ENCODE data around the gene SLC4A8. TPM values are rescaled to one million over a fixed set of nuclear protein-coding genes. Genes with fewer than 3 reads are reported as not detected.

SLC4A8 gene
- total RNA-seq, 1 experiment from 2014 or later = 26.3 TPM

DNA sequence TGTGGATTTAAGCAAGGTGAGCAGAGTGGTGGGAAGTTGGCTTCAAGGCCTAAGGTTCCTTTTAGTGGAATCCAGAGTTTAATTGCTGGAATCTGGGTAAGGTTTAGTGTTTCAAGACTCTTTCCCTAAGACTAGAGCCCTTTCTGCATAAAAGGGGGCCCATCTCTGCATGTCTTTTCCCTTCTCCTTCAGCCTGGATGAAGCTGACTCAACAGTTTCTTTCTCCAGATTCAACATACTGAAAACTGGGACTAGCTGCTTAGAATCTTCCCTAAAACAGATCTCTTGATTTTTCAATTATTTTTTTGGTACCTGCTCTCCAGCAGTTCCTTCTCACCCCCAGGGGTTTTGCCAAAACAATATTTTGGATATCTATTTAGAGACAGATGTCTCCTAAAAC lies 34.0 kb downstream of the SLC4A8 start:
- no peak overlapping the region for H2BK20ac ChIP-seq (ENCODE audit: low read depth, low read length, poor library complexity, severe bottlenecking)
- Mint-ChIP-seq H3K27me3 (ENCODE audit: low read depth) (no peaks in the 10 kb centered on the region), H3K27ac (peak overlapping the region in 2 of 3 experiments; percentile 20 to 46; a peak in 2 of 7 replicates), H3K9me3 (no peaks in the 10 kb centered on the region), H3K36me3 (ENCODE audit: insufficient read depth in 1 of 3, low read depth in 3 of 3) (peaks cover 0 to 53% (median 48%) of the 10 kb centered on the region in 3 experiments; a peak in 6 of 7 replicates), H3K4me1 (peaks cover 34 to 39% of the 10 kb centered on the region in 2 experiments), H3K4me3 (no peak overlapping the region)
- no peak for DNase-seq
- H3K9me3 ChIP-seq (ENCODE audit: control insufficient read depth, low read depth, low read length) = no peaks in the 10 kb centered on the region
- H2AK5ac ChIP-seq (ENCODE audit: insufficient read length, low read length) = no peak overlapping the region
- no peak overlapping the region for H4K8ac ChIP-seq (replicated peaks; ENCODE audit: insufficient read length, low read depth, low read length)
- H3T11ph ChIP-seq (ENCODE audit: low read length) = no peak overlapping the region
- H4K5ac ChIP-seq (ENCODE audit: insufficient read length, low read depth, low read length) = no peak overlapping the region
- H4K20me1 ChIP-seq (ENCODE audit: control insufficient read depth, insufficient read depth, insufficient read length) = no peaks in the 10 kb centered on the region
- no peak overlapping the region for H3K27ac ChIP-seq (ENCODE audit: insufficient read length, low read depth, low read length)
- no peak overlapping the region for H2BK5ac ChIP-seq (ENCODE audit: insufficient read length, low read length)
- TF ChIP-seq, protein P1, sequence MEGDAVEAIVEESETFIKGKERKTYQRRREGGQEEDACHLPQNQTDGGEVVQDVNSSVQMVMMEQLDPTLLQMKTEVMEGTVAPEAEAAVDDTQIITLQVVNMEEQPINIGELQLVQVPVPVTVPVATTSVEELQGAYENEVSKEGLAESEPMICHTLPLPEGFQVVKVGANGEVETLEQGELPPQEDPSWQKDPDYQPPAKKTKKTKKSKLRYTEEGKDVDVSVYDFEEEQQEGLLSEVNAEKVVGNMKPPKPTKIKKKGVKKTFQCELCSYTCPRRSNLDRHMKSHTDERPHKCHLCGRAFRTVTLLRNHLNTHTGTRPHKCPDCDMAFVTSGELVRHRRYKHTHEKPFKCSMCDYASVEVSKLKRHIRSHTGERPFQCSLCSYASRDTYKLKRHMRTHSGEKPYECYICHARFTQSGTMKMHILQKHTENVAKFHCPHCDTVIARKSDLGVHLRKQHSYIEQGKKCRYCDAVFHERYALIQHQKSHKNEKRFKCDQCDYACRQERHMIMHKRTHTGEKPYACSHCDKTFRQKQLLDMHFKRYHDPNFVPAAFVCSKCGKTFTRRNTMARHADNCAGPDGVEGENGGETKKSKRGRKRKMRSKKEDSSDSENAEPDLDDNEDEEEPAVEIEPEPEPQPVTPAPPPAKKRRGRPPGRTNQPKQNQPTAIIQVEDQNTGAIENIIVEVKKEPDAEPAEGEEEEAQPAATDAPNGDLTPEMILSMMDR (conservative IDR thresholded peaks at IDR 0.05) = no peak
- H3K79me1 ChIP-seq (ENCODE audit: insufficient read depth, low read depth, low read length, poor library complexity, severe bottlenecking) = no peaks in the 10 kb centered on the region
- H2BK12ac ChIP-seq (ENCODE audit: insufficient read length, low read depth, low read length) = no peak overlapping the region
- no peak overlapping the region for H3K9ac ChIP-seq (ENCODE audit: extremely low read depth, insufficient read length, low read length)
- no peak overlapping the region for H3K4ac ChIP-seq (ENCODE audit: low read depth, low read length)
- no peak overlapping the region for H3K56ac ChIP-seq (ENCODE audit: insufficient read length, low read depth, low read length)
- no peaks in the 10 kb centered on the region for H3K79me2 ChIP-seq (ENCODE audit: insufficient read depth, low read length)
- H2BK15ac ChIP-seq (ENCODE audit: low read depth, low read length) = no peak overlapping the region
- no peaks in the 10 kb centered on the region; the same call in none of the 2 replicates for H3K4me1 ChIP-seq (ENCODE audit: insufficient read depth, low read length)
- no peaks in the 10 kb centered on the region for H3K23me2 ChIP-seq (ENCODE audit: insufficient read length, low read depth, low read length, poor library complexity, severe bottlenecking)
- no peak overlapping the region for H3K14ac ChIP-seq (ENCODE audit: insufficient read depth, low read length)
- H3K23ac ChIP-seq (ENCODE audit: insufficient read length, low read depth, low read length) = no peak overlapping the region
- H3K4me2 ChIP-seq (ENCODE audit: insufficient read depth, insufficient read length, low read length) = no peak overlapping the region
- H3K27me3 ChIP-seq (ENCODE audit: insufficient read depth, low read length) = no peaks in the 10 kb centered on the region
- H3K18ac ChIP-seq (ENCODE audit: insufficient read length, low read depth, low read length) = no peak overlapping the region
- H2AFZ ChIP-seq (ENCODE audit: low read length) = no peak overlapping the region
- H4K91ac ChIP-seq (ENCODE audit: insufficient read length, low read depth, low read length) = no peak overlapping the region
- H2BK120ac ChIP-seq (ENCODE audit: low read depth, low read length, poor library complexity, severe bottlenecking) = no peak overlapping the region

Data from H9 (cell line).